ENCODE results near the gene S100A4.
"Not testable (repeated sequence)": the region's sequence is repeated elsewhere in the genome, so short reads cannot be mapped to it uniquely, and the experiment has no call there.

The S100A4 gene

DNA sequence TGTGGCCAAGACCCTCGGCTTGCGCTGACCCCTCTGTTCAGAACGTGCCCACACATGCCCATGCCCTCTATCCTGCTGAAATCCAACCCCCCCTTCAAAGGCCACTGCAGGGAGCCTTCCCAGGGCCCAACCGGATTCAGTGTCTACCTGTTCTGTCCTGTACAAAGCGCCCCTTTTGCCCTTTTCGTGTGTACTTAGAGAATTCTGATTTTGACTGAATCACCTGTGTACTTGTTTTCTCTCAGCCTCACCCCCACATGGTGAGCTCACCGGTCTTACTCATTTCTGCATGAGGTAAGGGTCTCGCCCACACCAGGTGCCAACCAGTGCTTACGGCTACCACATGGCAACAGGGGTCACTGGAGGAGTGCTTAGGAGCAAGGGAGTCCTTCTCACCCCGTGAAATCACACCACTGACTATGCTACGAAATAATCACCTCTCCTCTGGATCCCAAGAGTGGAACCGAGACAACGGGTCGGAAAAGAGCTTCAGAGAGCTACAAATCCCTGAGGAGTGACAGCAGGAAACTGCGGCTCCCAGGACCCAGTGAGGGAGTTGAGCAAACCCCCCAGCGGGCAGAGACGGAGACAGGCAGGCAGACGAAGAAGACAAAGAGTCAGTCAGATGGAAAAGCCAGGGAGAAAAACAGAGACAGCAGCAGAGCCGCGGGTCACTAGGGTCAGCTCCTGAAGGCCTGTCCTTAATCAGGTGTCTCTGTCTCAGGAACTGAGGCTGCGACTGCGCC lies 22.2 kb upstream of the S100A4 start:
- no peak for DNase-seq (ENCODE audit: low spot score)

DNA sequence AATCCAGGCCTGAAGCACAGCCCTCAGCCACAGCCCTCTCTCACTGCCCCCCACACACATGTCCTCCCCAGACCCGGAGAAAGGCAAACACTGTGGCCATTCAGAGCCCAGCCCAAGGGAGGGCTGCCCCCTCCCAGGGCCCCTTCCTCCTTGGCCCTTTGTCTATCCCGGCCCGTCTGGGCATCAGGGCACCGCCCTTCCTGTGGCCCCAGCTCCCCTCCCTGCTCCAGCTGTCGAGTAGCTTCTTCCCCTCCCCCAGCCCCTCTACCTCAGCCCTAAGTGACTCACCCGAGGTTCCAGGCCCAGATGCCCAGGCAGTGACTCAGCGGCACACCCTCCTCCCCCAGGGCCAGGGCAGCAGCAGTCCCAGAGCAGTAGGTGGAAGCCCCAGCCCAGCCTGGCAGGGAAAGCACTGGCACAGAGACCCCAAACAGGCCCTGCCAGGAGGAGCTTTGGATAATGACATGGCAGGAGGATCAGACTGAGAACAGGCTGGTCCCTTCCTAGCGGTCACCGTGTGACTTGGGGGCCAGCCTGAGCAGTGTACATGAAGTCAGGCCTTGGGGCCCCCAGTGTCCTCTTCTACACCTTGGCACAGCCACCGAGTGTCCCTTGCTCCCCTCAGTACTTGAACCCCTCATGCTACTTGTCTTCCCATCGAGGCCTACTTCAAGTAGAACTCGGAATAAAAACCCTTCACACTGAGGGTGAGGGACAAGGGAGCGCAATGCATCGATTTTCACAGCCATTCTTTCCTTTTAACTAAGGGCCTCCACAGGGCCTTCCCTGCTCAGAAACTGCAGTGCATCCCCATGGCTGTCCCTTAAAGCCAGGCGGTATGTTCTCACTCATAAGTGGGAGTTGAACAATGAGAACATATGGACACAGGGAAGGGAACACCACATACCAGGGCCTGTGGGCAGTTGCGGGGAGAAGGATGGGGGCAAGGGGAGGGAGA lies 21.1 kb upstream of the S100A4 start:
- DNase-seq (ENCODE audit: low spot score) = peak; percentile 93

DNA sequence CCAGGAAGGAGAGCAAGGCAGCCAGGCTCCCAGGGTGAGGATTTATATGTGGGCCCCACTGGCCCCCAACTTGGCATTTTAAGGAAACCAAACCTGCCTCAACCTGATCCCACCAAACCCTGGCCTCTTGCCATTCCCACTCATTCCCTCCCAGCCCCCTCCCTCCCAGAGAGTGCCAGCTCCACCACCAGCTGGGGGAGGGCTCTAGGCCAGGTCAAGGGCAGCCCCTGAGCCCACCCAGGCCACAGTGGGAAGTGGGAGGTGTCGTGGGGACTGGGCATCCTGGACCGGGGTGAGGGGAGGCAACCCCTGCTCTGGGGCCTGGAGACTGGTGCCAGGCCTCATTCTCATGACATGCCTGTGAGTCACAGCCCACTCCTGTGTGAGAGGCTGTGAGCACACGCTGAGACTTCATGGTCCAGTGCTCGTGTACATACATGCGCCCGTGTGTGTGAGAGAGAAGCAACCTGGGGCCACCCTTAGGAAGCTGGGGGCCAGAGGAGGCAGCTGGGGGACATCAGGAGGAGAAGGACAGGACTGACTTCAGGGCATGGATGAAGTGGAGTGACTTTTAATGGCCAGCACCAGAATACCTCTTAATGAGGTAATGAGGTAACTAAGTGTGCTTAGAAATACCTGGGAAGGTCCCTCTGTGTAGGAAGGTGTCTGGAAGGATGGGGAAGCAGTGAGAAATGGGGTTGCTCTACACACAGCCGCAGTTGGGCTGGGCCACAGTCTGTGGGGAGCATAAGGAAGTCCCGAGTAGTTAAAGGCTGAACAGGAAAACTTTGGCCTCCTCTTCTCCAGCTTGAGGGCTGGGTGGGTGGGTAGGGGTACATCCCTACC lies 20.1 kb upstream of the S100A4 start, which contains the start of gene S100A2:
TSS of gene S100A2 (minus strand) at position 316 of the 846 bp plus-strand sequence. CDS start 1,967 bp downstream, outside the sequence.
- peak; percentile 73 for DNase-seq (ENCODE audit: low spot score)

DNA sequence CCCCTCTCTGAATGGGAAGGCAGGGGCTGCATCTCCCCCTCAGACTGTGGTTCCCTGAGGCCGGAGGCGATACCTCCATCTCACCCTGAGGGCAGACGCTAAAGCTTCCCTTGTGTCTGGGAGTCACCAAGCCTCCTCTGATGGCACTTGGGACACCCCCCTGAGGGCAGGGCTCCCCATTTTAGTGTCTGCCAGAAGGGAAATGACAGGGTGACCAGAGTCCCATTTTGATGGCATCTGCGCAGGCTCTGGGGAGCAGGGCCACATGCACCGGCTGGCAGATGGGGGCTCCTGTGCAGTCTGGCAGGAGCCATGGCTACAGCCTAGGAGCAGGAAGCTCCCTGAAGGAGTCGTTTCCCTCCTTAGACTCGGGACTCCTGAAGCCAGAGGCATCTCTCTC lies 18.4 kb upstream of the S100A4 start:
- no peak for DNase-seq (ENCODE audit: low spot score)

DNA sequence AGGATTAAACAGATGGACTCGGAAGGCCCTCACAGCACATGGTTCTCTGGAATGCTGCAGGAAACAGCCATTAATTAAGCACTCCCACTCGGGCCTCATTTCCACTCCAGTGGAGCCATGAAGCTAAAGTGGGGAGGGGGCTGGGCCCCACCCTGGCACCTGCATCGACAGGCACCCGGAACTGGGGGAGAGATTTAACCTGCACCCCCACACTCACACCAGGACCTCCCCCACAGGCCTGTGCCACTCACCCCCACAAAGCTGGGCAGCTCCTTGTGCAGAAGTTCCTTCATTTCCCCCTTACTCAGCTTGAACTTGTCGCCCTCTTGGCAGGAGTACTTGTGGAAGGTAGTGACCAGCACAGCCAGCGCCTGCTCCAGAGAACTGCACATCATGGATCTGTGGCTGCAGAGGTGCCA lies 17.9 kb upstream of the S100A4 start:
- DNase-seq (ENCODE audit: low spot score) = no peak

DNA sequence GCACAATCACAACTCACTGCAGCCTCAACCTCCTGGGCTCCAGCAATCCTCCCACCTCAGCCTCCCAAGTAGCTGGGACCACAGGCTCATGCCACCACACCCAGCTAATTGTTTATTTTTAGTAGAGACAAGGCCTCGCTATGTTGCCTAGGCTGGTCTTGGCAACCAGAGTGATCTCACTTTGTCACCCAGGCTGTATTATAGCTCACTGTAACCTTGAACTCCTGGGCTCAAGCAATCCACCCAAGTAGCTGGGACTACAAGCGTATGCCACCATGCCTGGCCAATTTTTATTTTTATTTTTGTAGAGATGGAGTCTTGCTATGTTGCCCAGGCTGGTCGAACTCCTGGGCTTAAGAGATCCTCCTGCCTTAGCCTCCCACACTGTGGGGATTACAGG lies 16.4 kb upstream of the S100A4 start:
- not testable (repeated sequence) for DNase-seq (ENCODE audit: low spot score)

DNA sequence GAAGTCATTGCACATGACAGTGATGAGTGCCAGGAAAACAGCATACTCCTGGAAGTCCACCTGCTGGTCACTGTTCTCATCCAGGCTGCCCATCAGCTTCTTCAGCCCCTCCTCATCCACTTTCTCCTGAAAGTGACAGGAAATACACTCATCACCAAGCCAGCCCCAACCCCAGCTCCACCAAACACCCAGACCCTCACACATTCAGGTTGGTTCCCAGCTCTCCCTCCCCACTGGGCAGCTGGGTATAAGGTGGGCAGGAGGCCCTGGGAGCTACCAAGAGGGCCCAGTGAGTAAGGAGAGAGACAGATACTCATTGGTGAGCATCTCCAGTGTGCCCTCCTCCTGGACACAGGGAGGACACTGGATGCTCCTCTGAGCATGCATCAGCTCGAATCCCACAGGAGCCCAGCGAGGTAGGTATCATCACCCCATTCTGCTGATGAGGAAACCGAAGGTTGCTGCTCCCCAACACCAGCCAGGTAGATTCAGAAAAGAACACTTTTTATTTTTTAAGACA lies 15.9 kb upstream of the S100A4 start:
- no peak for DNase-seq (ENCODE audit: low spot score)

DNA sequence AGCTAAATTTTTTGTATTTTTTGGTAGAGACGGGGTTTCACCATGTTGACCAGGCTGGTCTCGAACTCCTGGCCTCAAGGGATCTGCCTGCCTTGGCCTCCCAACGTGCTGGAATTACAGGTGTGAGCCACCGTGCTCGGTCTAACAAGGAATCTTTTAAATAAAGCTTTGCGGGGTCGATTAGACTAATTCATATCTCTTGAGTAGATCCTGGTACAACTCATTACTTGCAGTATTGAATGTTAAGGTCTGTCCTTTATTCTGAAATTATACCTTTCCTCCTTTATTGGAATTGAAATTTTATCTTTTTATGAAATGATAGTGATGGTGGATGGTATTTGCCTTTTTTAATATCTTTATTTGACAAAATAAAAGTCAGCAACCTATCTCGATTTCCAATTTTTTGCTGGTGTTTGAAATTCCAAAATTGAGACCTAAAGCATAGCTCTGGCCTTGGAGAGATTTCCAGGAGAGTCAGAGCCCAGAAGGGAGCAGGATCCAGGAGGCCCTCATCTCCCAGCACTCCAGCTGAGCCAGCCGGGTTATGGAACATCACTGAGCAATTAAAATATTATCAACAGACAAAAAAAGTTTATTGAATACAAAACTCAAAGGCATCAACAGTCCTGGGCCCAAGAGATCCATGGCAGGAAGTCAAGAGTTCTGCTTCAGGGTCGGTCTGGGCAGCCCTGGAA lies 15.3 kb upstream of the S100A4 start:
- DNase-seq (ENCODE audit: low spot score) = no peak

DNA sequence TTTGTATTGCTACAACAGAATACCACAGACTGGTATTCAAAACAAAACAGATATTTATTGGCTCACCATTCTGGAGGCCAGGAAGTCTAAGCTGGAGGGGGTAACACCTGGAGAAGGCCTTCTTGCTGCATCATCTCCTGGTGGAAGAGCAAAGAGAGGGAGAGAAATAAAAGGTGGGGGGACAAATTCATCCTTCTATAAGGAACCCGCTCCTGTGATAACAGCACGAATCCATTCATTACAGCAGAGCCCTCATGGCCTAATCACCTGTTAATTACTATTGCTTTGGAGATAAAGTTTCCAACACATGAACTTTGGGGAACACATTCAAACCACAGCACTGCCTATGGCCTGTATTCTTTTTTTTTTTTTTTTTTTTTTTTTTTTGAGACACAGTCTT lies 14.6 kb upstream of the S100A4 start:
- no peak for DNase-seq (ENCODE audit: low spot score)

DNA sequence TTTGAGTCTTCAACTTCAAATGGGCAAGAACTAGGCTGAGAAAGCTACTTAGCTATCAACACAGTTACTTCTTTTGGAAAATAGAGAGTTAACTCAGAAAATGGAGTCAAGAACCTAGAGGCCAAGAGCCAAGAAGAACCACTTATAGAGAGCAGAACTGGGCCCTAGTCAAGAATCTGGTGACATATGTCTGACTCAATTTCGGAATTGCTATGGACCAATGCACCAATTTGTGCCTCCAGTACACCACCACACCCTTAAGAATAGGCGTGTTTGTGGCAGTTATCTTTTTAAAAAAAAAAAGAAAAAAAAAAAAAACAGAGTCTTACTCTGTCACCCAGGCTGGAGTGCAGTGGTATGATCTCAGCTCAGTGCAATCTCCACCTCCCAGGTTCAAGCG lies 12.3 kb upstream of the S100A4 start:
- DNase-seq (ENCODE audit: low spot score) = no peak

DNA sequence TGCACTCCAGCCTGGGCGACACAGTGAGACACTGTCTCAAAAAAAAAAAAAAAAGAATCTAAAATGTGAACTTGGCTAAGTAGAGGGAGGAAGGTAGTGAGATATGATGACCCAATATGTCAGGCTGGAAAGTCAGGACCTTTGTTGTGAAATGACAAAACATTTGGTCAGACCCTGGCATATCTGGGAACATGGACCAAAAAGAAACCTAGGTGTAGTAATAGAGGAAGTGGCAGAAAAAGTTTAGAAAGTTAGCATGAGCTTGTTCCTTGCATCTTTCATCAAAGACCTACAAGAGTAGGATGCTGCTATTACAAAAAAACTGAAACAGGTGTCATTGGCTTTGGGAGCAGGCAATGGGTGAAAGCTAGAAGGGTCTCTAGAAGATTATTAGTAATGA lies 10.7 kb upstream of the S100A4 start:
- no peak for DNase-seq (ENCODE audit: low spot score)

DNA sequence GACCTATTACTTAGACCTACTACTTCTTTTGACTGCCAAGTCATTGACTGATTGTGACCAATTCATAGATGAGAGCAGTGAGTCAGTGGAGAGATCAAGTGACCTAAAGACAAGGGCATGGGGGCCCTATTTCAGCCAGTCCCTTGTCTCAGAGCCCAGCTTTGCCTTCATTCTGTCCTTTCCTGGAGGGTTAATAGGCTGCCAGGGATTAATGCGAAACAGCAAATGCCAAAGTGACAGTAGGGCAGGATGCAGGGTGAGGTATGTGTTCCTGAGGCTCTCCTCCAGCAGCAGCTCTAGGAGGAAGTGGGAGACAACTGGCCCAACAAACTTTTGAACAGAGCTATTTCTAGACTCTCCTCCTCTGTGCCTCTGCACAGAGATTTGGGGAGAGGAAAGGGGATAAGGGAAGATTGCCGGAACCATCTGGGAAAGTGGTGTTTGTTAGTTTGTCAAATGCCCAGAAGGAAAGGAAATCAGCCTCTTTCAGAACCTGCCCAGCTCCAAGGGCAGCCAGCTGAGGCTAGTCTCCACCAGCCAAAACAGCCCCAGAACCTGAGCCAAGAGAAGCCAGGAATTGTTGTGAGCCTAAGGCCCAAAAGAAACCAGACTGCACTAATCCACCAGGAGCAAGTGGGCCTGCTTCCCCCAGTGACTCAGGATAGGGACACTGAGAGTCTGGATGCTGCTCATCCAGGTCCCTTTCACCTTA lies 8.4 kb upstream of the S100A4 start:
- no peak for DNase-seq (ENCODE audit: low spot score)

DNA sequence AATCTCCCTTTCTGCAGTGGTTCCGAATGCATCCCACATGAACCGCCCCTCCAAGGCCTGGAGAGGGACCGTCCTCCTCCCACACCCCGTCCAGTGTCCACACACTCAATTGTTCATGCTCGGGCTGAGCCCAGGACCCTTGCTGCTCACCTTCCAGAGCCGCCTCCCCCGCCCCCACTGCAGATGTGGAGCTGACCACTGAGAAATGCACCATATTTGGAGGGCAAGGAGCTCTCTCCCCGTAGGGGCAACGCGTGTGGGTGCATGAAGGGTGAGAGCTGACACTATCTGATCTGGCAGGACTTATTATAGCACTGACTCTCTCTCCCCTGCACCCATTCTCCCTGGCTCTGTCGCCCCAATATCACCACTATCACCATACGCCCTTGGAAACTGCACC lies 7.5 kb upstream of the S100A4 start:
- peak; percentile 30 for DNase-seq (ENCODE audit: low spot score)

DNA sequence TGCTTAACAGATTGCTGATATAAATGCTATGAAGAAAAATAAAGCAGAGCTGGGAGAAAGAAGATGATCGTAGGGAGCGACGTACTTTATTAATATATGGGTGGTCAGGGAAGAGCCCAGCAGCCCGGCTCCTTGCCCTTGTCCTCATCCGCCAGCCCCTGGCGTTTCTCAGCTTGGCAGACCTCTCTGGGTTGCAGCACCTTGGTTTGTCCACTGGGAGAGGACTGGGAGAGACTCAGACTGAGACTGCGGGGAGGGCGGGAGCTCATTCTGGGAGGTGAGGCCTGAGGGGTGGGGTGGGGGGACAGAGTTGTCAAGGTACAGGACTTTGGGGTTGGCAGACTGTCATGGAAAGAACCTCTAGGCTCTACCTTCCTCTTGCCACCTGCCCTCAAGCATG lies 6.7 kb upstream of the S100A4 start:
- no peak for DNase-seq (ENCODE audit: low spot score)

DNA sequence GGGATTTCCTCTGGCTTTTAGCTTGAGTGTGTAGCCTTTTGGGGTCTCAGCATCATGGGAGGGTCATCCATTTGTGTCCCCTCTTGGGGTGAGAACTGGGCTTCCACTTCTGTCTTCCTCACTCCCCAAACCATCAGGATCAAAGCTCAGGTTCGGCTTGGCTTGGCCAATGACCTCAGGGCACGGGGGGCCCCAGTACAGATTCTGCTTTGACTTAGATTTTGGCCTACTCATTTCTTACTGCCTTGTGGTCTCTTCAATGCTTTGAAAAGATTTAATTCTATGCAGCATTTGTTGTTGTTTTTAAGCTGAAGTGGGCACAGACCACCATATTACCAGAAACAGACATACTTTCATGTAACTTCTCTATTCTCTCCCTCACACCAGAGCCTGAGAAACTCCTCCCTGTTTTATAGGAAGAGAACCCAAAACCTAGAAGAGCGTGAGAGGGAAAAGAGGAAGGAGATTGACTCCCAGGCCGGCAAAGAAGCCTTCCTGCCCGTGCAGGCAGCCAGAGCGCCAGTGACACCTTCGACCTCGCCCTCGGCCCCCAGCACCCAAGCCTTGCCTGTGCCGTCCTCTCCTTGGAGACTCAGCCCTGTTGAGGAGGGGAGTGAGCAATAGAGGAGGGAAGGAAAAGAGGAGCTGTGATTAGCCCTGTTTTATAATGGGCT lies 5.4 kb upstream of the S100A4 start:
- no peak for DNase-seq (ENCODE audit: low spot score)

DNA sequence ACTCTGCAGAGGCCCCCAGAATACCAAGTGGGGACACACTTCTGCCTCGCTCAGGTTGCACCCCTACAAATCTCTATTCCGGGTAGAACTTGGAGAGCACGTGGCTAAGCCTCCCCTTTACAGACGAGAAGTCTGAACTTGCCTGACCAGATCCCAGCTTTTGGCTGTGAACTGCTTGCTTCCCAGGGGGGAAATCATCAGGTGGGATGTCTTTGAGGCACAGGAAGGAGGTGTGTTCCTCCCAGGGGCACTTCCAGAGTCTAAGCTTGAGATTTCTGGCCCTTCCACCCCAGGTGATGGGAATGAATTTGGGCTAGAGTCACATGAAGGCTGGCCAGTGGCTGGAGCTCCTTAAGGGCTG lies 4.8 kb upstream of the S100A4 start:
- DNase-seq (ENCODE audit: low spot score) = no peak

DNA sequence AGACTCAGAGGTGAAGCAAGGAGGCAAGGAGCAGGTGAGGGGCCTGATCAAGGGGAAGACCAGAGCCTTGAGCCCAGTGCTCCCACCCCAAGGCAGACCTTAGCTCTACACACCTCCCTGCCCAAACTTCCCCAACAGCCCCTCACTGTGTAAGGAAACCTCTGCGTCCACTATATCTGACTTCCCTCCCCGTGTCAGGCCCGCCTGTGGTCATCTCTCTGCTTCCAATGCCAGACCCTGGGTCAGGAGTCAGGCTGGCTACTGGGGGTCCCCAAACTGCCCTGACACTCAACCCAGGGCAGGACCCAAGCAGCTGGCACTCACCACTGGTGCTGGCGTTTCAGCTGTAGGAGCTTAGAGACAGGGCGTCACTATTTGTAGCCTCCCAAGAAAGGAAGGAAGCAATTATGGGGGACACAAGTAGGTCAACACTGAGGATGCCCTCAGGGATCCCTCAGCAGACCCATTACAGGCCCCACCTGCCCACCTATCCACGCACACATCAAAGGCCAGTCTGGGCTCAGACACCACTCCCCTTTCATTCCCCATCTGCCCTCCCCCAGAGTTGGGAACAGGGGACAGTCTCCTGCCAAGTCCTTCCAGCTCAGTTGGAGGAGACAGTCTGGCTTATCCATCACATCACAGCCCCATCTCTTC lies 4.3 kb upstream of the S100A4 start:
- DNase-seq (ENCODE audit: low spot score) = no peak

DNA sequence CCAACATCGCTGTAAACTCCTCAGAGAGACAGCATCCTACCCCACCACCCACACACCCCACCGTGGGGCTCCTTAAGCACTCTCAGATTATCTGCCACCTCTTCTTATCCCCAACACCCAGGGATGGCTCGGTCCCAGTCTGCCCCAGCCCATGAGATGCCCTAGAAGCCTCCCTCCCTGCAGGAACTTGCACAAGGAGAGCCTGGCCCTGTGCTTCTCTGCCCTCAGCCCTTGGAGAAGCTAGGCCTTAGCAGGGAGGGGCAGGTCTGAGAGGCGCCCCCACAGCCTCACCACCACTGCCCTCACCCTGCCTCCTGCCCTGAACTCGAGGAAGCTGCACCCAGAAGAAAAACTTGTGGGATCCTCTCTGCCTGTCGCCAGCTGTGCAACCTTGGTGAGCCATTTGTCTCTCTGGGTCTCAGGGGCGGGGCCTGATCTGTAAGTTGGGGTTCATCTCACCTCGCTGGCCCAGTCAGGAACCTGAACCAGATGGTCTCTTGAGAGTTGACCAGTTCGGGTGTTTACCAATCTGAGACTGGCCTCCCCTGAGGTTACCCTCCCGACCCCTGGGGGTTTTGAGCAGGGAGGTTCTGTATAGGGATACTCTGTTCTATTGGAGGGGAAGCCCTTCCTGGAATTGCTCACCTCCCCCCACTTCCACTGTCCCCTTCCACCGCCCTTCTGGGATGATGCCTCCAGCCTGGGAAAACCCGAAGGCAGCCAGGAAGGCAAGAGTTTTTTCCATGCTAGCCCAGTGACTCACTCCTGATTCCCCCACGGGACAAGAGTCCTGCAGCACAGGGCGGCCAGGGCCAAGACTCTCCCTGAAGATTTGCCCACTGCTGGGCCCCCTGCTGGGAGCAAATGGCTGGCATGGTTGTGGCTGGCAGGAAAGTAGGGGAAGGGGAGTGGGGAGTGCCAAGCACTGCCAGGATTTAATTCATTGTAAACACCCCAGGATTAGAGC lies 3.4 kb upstream of the S100A4 start, which contains the start of gene S100A3:
TSS of gene S100A3 (minus strand) at position 537 of the 967 bp plus-strand sequence. CDS start 773 bp downstream, outside the sequence.
- DNase-seq (ENCODE audit: low spot score) = no peak
